Measurements from ENCODE around the gene RHD. TPM values are rescaled to one million over a fixed set of nuclear protein-coding genes. Genes with fewer than 3 reads are reported as not detected.
"Not testable (repeated sequence)": the region's sequence is repeated elsewhere in the genome, so short reads cannot be mapped to it uniquely, and the experiment has no call there.

Gene RHD
- total RNA-seq, result not detected

DNA sequence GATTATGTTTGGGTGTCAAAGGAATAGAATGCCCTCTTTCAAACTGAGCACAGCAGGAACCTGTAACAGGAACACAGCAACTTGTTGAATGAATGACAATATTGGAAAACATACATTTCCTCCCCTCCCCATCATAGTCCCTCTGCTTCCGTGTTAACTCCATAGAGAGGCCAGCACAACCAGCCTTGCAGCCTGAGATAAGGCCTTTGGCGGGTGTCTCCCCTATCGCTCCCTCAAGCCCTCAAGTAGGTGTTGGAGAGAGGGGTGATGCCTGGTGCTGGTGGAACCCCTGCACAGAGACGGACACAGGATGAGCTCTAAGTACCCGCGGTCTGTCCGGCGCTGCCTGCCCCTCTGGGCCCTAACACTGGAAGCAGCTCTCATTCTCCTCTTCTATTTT lies at the start of gene RHD:
Gene RHD, plus strand, starts transcription at position 272 of the 400 bp plus-strand sequence. Its CDS starts 39 bp downstream, at position 311.
- H3K4me1 Mint-ChIP-seq (ENCODE audit: low read depth); H3K4me3 Mint-ChIP-seq; H3K27me3 Mint-ChIP-seq (ENCODE audit: low read depth); DNase-seq; ATAC-seq; H3K9me3 Mint-ChIP-seq; H3K36me3 Mint-ChIP-seq (ENCODE audit: insufficient read depth): not testable (repeated sequence)

DNA sequence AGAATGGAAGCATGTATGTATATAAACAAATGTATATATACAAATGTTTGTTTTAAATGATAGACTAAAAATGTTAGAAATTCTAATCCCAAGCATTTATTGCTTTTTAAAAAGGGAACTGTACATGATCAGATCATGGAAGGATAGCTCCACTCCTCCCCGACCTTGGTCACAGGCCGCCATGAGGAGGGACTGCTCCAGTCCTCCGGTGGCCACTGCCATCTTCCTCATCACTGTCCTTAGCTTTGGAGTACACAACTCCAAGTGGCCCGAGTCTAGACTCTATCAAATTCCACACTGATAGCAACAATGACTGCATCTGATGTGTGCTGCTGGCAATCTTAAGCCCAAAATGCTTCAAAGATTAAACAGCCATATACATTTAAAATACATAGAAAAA lies 49.7 kb upstream of the RHD start:
- peaks cover 33% of the 10 kb centered on the region for H3K36me3 Mint-ChIP-seq (ENCODE audit: insufficient read depth)
- H3K4me3 Mint-ChIP-seq, result no peak overlapping the region
- DNase-seq, result no peak
- no peaks in the 10 kb centered on the region for H3K9me3 Mint-ChIP-seq
- H3K4me1 Mint-ChIP-seq (ENCODE audit: low read depth), result peaks cover 2% of the 10 kb centered on the region
- no peak for ATAC-seq
- no peaks in the 10 kb centered on the region for H3K27me3 Mint-ChIP-seq (ENCODE audit: low read depth)

DNA sequence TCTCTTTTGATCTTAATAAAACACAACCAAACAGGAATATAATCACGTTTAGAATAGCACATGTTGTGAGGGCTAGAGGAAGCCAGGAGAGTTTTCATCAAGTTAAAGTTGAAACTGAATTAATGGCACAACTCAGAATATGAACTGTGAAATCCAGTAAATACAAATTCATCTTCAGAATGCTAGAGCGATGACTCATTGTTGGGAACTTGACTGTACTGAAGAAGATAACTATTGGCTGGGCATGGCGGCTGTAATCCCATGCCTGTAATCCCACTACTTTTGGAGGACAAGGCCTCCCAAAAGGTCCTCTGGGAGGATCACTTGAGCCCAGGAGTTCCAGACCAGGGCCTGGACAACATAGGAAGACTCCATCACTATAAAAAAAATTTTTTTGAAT lies 48.8 kb upstream of the RHD start:
- ATAC-seq (no peak), DNase-seq (no peak)
- H3K4me3 Mint-ChIP-seq, result no peak overlapping the region
- H3K27me3 Mint-ChIP-seq (ENCODE audit: low read depth), result no peaks in the 10 kb centered on the region
- no peaks in the 10 kb centered on the region for H3K9me3 Mint-ChIP-seq
- peaks cover 5% of the 10 kb centered on the region for H3K4me1 Mint-ChIP-seq (ENCODE audit: low read depth)
- peaks cover 38% of the 10 kb centered on the region for H3K36me3 Mint-ChIP-seq (ENCODE audit: insufficient read depth)

DNA sequence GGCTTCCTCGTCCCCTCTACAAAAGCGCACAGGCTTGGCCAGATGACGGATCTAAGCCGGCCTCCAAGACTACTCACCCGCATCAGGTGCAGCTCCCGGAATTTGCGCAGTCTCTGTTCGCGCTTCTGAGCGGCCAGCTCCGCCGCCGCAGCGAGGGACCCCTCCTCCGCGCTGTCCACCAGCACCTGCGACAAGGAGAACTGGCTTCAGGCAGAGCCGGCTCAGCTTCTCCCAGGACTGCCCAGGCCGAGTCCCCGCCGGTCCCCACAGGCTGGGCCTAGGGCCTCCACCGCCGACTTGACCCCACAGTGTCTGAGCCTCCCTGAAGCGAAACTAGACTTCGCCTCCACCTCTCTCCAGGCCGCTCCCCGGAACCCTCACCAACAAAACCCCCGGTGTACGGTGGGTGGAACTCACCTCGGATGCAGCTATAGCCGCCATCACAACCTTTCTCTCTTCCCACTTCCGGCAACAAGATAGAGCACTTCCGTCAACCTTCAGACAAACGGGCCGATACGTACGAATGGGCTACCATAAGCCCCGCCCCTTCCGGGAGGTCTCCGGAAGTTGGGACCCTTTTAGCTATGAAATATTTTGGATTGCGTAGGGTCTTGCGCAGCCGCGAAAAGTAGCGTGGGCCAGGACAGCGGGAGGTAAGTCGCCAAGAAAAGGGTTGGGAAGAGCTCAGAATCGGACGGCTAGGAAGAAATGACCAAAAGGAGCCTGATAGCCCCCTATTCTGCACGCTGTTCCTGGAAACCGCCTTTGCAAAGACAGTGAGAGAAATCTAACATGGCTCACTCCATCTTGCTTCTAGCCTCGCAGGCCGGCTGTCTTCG lies 40.1 kb upstream of the RHD start, which contains the start of gene SYF2:
Gene SYF2, minus strand, starts transcription at position 476 of the 839 bp plus-strand sequence. Its CDS starts 35 bp downstream, at position 441.
- Mint-ChIP-seq H3K4me3 (no peak within 1 kb of the TSS), H3K27me3 (ENCODE audit: low read depth) (no peaks in the 10 kb centered on the region), H3K36me3 (ENCODE audit: insufficient read depth) (peaks cover 18% of the 10 kb centered on the region), H3K9me3 (no peaks in the 10 kb centered on the region), H3K4me1 (ENCODE audit: low read depth) (peaks cover 24% of the 10 kb centered on the region)
- ATAC-seq, result peak; percentile 93 to 96
- DNase-seq, result peak; percentile 82

DNA sequence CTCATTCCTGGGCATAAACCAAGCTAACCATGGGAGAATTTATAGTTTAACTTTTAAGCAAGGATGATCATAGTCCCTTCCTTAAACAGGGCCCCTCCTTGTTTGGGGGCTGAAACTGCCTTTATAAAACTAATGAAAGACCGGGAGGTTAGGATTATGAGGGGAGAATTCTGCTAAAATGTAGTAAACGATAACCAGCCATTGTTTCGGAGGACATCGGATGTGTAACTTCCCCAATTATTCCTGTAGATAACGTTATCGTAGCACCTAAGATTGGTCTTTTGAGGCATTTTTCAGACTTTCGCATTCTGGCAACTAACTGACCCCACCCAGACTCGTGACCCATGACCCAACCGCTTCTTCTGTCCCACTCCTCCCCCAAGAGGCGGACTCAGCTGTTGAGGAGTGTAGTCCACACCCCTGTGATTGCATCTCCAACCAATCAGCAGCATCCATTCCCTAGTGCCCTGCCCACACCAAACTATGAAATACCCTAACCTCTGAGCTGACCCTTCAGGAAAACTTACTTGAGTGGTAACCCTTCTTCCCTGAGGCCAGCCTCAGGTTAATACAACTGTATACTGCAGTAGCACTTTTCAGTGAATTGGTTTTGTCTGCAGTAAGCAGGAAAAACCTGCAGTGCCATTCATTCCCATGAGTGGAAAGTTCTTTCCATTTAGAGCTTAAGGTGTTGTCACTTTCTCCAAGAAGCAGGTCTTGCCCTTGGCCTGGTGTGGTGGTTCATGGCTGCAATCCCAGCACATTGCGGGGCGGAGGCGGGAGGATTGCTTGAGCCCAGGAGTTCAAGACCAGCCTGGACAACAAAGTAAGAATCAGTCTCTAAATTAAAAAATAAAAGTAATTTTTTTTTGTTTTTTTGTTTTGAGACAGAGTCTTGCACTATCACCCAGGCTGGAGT lies 39.2 kb upstream of the RHD start:
- H3K36me3 Mint-ChIP-seq (ENCODE audit: insufficient read depth), result peaks cover 12% of the 10 kb centered on the region
- no peak overlapping the region for H3K4me3 Mint-ChIP-seq
- DNase-seq, result no peak
- no peaks in the 10 kb centered on the region for H3K9me3 Mint-ChIP-seq
- ATAC-seq, result peak; percentile 67 to 71
- peaks cover 24% of the 10 kb centered on the region for H3K4me1 Mint-ChIP-seq (ENCODE audit: low read depth)
- no peaks in the 10 kb centered on the region for H3K27me3 Mint-ChIP-seq (ENCODE audit: low read depth)

DNA sequence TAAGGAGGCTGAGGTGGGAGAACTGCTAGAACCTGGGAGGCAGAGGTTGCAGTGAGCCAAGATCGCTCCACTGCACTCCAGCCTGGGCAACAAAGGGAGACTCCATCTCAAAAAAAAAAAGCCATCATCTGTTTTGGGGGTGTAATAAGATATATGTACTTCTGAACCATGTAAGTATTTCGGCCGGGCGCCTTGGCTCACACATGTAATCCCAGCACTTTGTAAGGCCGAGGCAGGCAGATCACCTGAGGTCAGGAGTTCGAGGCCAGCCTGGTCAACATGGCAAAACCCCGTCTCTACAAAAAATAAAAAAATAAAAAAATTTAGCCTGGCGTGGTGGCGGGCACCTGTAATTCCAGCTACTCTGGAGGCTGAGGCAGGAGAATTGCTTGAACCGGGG lies 36.9 kb upstream of the RHD start:
- not testable (repeated sequence) for H3K4me3 Mint-ChIP-seq; ATAC-seq; H3K27me3 Mint-ChIP-seq (ENCODE audit: low read depth); DNase-seq; H3K36me3 Mint-ChIP-seq (ENCODE audit: insufficient read depth); H3K9me3 Mint-ChIP-seq
- peaks cover 36% of the 10 kb centered on the region for H3K4me1 Mint-ChIP-seq (ENCODE audit: low read depth)

DNA sequence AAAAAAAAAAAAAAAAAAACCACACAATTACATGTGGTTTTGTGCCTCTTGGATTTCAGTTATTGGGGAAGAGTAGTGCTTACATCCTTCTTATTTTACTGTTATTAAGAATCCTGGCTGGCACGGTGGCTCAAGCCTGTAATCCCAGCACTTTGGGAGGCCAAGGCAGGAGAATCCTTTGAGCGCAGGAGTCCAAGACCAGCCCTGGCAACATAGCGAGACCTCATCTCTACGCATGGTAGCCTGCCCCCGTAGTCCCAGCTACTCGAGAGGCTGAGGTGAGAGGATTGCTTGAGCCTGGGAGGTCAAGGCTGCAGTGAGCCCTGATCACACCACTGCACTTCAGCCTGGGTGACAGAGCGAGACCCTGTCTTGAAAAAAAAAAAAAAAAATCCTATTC lies 36.0 kb upstream of the RHD start:
- H3K27me3 Mint-ChIP-seq (ENCODE audit: low read depth); DNase-seq; H3K4me3 Mint-ChIP-seq; ATAC-seq; H3K36me3 Mint-ChIP-seq (ENCODE audit: insufficient read depth); H3K9me3 Mint-ChIP-seq: not testable (repeated sequence)
- H3K4me1 Mint-ChIP-seq (ENCODE audit: low read depth), result peaks cover 39% of the 10 kb centered on the region

DNA sequence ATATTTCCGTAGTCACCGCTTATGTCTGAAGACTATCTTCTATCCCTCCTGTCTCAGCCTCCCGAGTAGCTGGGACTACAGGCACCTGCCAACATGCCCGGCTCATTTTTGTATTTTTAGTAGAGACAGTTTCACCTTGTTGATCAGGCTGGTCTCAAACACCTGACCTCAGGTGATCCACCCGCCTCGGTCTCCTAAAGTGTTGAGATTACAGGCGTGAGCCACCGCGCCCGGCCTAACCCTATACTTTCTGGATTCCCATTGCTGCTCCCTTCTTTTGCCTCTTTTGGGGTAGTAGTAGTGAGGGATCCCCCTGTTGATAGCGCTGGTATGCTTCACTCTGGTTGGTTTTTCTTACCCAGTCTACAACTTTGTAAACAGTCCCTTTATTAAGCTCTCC lies 34.3 kb upstream of the RHD start:
- DNase-seq (no peak), ATAC-seq (no peak)
- no peak overlapping the region for H3K4me3 Mint-ChIP-seq
- H3K36me3 Mint-ChIP-seq (ENCODE audit: insufficient read depth), result peaks cover 10% of the 10 kb centered on the region
- peaks cover 46% of the 10 kb centered on the region for H3K4me1 Mint-ChIP-seq (ENCODE audit: low read depth)
- H3K9me3 Mint-ChIP-seq, result no peaks in the 10 kb centered on the region
- peaks cover 2% of the 10 kb centered on the region for H3K27me3 Mint-ChIP-seq (ENCODE audit: low read depth)

DNA sequence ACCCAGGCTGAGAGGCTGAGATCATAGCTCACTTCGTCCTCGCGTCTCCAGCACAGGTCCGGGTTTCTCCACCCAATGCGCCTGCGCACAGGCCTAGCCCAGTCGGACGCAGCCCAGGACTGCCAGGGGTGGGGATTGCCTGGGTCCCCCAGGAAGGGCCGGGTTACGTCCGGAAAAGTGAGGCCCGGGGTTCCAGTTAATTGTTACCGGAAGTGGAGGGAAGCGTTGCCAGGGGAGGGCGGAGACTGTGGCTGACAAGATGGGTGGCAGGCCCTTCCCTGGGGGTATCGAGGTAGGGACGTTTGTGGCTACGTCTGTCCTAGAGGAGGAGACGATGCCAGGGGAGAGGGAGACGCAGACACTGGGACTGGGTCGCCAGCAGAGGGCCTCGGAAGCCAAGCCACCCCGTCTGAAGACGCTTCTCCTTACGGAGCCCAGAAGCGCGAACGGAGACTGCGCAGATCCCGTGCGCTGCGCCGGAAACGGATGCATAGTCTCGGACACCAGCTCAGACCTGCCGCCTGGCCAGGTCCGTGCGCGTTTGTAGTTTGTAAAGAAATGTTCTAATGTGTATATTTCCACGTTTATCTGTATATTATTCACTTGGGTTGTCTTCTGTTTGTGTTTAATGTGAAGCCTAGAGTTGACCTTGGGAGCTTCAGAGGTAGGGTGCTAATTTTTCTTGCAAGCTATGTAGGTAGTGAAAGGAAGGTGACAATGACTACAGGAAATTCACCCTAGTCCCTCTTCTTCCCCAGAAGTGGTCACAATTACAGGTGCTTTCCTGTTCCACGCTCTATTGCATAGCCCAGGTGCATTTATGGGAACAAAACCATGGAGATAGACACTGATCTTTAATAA lies 32.4 kb upstream of the RHD start:
- no peaks in the 10 kb centered on the region for H3K9me3 Mint-ChIP-seq
- peaks cover 56% of the 10 kb centered on the region for H3K4me1 Mint-ChIP-seq (ENCODE audit: low read depth)
- DNase-seq (peak; percentile 74), ATAC-seq (peak; percentile 89 to 91)
- H3K4me3 Mint-ChIP-seq, result peak overlapping the region; percentile 88
- H3K27me3 Mint-ChIP-seq (ENCODE audit: low read depth), result peaks cover 2% of the 10 kb centered on the region
- H3K36me3 Mint-ChIP-seq (ENCODE audit: insufficient read depth), result peaks cover 21% of the 10 kb centered on the region

DNA sequence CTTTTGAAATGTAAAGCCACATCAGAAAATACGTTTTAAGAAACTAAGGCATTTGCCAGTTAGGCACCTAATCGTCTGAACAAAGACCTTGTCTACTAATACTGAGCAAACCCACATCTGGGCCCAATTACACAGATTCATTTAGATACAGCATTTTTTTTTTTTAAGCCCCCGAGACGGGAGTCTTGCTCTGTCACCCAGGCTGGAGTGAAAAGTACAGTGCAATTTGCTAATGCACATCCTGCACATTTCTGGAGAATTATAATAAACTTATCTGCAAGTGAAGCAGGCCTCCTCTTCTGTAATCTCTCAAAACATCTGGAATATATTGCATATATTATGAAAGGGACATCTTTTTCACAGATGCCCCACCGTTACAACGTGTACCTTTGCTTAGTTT lies 28.4 kb upstream of the RHD start:
- DNase-seq (no peak), ATAC-seq (no peak)
- Mint-ChIP-seq H3K4me3 (peak overlapping the region; percentile 7), H3K9me3 (no peaks in the 10 kb centered on the region), H3K36me3 (ENCODE audit: insufficient read depth) (peaks cover 37% of the 10 kb centered on the region), H3K4me1 (ENCODE audit: low read depth) (peaks cover 69% of the 10 kb centered on the region), H3K27me3 (ENCODE audit: low read depth) (peaks cover 2% of the 10 kb centered on the region)

DNA sequence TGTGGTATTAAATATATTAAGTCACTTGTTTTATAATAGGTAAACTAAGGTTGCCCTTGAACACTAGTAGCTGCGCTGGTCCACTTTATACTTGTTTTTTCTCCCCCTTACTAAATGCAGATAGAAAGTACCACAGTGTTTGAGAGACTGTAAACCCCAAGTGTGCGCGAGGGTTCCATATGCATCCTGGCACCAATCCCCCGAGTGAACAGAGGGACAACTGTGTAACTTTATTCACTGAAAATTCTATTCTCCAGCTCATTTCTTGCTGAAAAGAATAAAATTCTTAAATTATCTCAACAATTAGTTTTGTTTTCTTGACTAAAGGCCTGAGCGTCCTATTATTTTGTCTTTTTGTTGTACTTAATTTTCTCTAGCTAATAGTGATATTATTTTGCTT lies 26.9 kb upstream of the RHD start:
- peaks cover 55% of the 10 kb centered on the region for H3K4me1 Mint-ChIP-seq (ENCODE audit: low read depth)
- DNase-seq, result no peak
- no peak for ATAC-seq
- H3K27me3 Mint-ChIP-seq (ENCODE audit: low read depth), result no peaks in the 10 kb centered on the region
- H3K4me3 Mint-ChIP-seq, result peak overlapping the region; percentile 95
- no peaks in the 10 kb centered on the region for H3K9me3 Mint-ChIP-seq
- H3K36me3 Mint-ChIP-seq (ENCODE audit: insufficient read depth), result peaks cover 32% of the 10 kb centered on the region

DNA sequence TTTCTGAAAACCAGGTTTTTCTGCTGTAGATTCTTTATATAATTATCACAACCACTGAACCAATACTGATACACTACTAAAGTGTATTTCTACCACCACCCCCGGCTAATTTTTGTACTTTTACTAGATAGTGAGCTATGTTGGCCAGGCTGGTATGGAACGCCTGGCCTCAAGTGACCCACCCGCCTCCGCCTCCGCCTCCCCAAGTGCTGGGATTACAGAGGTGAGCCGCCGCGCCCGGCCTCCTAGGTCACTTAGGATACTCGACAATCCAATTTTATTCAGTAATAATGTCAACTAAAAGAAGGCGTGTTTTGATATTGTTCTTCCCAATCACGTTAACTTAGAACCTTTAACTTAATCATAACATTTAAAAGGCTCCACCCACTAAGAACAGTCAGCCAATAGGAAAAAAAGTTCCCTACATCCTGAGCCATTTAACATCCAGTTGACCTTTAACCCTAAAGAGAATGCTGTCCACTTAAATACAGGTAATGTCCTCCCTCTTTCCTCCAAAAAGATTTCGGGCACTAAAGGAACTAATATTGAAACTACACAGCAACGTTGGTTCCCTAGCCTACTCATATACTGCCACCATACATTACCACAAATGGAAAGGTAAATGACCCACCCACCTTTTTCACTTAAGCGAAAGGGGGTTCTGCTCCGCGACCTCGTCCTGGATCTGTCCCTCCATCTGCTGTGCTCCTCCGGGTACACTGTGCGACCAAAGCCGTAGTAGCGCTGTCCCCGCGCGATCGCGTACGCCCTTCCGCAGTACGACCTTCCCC lies 26.3 kb upstream of the RHD start:
- DNase-seq, result no peak
- ATAC-seq, result peak in 1 of 2 donors; percentile 2
- H3K4me3 Mint-ChIP-seq, result peak overlapping the region; percentile 95
- H3K36me3 Mint-ChIP-seq (ENCODE audit: insufficient read depth), result peaks cover 32% of the 10 kb centered on the region
- no peaks in the 10 kb centered on the region for H3K9me3 Mint-ChIP-seq
- H3K27me3 Mint-ChIP-seq (ENCODE audit: low read depth), result no peaks in the 10 kb centered on the region
- H3K4me1 Mint-ChIP-seq (ENCODE audit: low read depth), result peaks cover 50% of the 10 kb centered on the region

DNA sequence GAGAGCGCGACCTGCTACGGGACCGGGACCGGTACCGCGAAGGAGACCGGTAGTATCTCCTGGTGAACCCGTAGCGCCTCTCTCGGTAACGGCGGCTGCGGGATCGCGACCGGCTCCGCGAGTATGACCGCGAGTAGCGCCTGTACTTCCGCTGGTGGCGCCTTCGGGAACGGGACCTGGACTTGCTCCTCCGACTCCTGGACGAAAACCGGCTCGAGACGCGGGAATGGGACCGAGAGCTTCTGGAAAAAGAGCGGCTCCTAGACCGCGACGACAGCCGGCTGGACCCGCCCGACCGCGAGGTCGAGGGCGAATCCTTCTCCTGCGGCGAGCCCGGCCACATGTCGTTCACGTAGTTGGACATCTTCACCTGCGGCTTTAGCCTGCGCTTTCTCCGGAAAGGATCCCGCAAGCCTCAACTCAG lies 25.7 kb upstream of the RHD start:
- Mint-ChIP-seq H3K4me1 (ENCODE audit: low read depth) (peaks cover 45% of the 10 kb centered on the region), H3K36me3 (ENCODE audit: insufficient read depth) (peaks cover 32% of the 10 kb centered on the region), H3K4me3 (peak overlapping the region; percentile 95), H3K27me3 (ENCODE audit: low read depth) (no peaks in the 10 kb centered on the region), H3K9me3 (no peaks in the 10 kb centered on the region)
- ATAC-seq, result peak in 1 of 2 donors; percentile 2
- DNase-seq, result peak; percentile 17

All from activated T-cell treated with anti-CD3 and anti-CD28 coated beads, Interleukin-2, amount 50 U/mL, for 4 hours (primary cell).